Keratinocyte (primary cell): Measurements from ENCODE around the gene KCNH2. TPM values are rescaled to one million over a fixed set of nuclear protein-coding genes. Genes with fewer than 3 reads are reported as not detected.

Source experiments
- DNase-seq: peaks from one replicate; pipeline ENCODE4 v3.0.0-alpha.2; 2011; ENCODE audit warnings: low read depth, missing footprints, low spot score
- FAIRE-seq: peaks from 2 replicates; lab custom pipeline; 2011; peaks lifted over from hg19 to GRCh38; lab: Jason Lieb, UNC
- H2AFZ ChIP-seq: 2 replicates; pipeline ENCODE4 v1.6.0; 2012; ENCODE audit warnings: low read length, control low read depth, inconsistent platforms; ENCODE audit not compliant: control insufficient read depth
- H3K27ac ChIP-seq: 2 replicates; pipeline ENCODE4 v1.5.1; 2011; ENCODE audit warnings: low read length; ENCODE audit not compliant: control insufficient read depth, insufficient read depth
- H3K27me3 ChIP-seq: 3 replicates; pipeline ENCODE4 v1.6.0; 2011; ENCODE audit warnings: low read length; ENCODE audit not compliant: control insufficient read depth, insufficient read depth; ENCODE audit errors: extremely low read depth
- H3K36me3 ChIP-seq, 2 experiments: 2 replicates in 1 of 2; 3 replicates in 1 of 2; pipeline ENCODE4 v1.5.1; 2011; ENCODE audit warnings: low read length in 2 of 2, mild to moderate bottlenecking in 1 of 2; ENCODE audit not compliant: control insufficient read depth in 2 of 2, insufficient read depth in 2 of 2; ENCODE audit errors: extremely low read depth in 1 of 2
- H3K4me1 ChIP-seq: 3 replicates; pipeline ENCODE4 v1.5.1; 2011; ENCODE audit warnings: low read length; ENCODE audit not compliant: control insufficient read depth, insufficient read depth; ENCODE audit errors: extremely low read depth
- H3K4me2 ChIP-seq: 3 replicates; pipeline ENCODE4 v1.6.0; 2011; ENCODE audit warnings: low read depth, low read length; ENCODE audit not compliant: control insufficient read depth, insufficient read depth; ENCODE audit errors: extremely low read depth
- H3K4me3 ChIP-seq, 3 experiments: fragments of 200-600 bp in 1 of 3; sonication (generic) in 1 of 3; 2 replicates in 2 of 3; 3 replicates in 1 of 3; pipeline ENCODE4 v1.5.1; 2011 to 2016; ENCODE audit warnings: low read length in 3 of 3, mild to moderate bottlenecking in 3 of 3, control low read depth in 2 of 3, inconsistent platforms in 1 of 3, low read depth in 1 of 3, mixed read lengths in 1 of 3, mixed run types in 1 of 3, moderate library complexity in 1 of 3; ENCODE audit not compliant: control insufficient read depth in 2 of 3, insufficient read depth in 2 of 3; ENCODE audit errors: extremely low read depth in 1 of 3
- H3K79me2 ChIP-seq: 2 replicates; pipeline ENCODE4 v1.6.0; 2012; ENCODE audit warnings: low read length; ENCODE audit not compliant: control insufficient read depth, insufficient read depth
- H3K9ac ChIP-seq: 3 replicates; pipeline ENCODE4 v1.6.0; 2011; ENCODE audit warnings: low read length; ENCODE audit not compliant: control insufficient read depth, insufficient read depth; ENCODE audit errors: extremely low read depth
- H3K9me1 ChIP-seq: 3 replicates; pipeline ENCODE4 v1.6.0; 2011; ENCODE audit warnings: low read length; ENCODE audit not compliant: control insufficient read depth, insufficient read depth; ENCODE audit errors: extremely low read depth
- H3K9me3 ChIP-seq: 2 replicates; pipeline ENCODE4 v1.5.1; 2012; ENCODE audit warnings: low read depth, low read length; ENCODE audit not compliant: control insufficient read depth
- H4K20me1 ChIP-seq: 3 replicates; pipeline ENCODE4 v1.6.0; 2011; ENCODE audit warnings: low read length; ENCODE audit not compliant: control insufficient read depth, insufficient read depth; ENCODE audit errors: extremely low read depth
- EZH2 ChIP-seq: IDR thresholded peaks from one replicate; pipeline ENCODE4 v1.6.1; 2012; ENCODE audit warnings: inconsistent platforms, mild to moderate bottlenecking, low read length, moderate library complexity
- dilution Hi-C: fragments of 300-500 bp; cut with MboI; formaldehyde crosslinking; loops from one replicate; pipeline ENCODE4 v1.7.0; 2020; ENCODE audit warnings: low sequenced_read_pairs; ENCODE audit not compliant: extremely low pct_ligation_motif_present
- polyA plus RNA-seq, 5 experiments: library from polyadenylated mRNA; depleted of rRNA in 3 of 5; stranded (reverse) in 3 of 5; stranded (forward) in 1 of 5; unstranded in 1 of 5; fragments of >200 nt; gene quantifications; 1 replicate in 1 of 5; 2 replicates in 3 of 5; 3 replicates in 1 of 5; pipeline versions ENCODE4 v1.2.1 to v1.2.3, GENCODE V29; 2011 to 2012; ENCODE audit warnings: missing spikeins in 2 of 5, low read depth in 1 of 5, low replicate concordance in 1 of 5
- TF ChIP-seq, protein P1 (sequence below), 3 experiments: IDR thresholded peaks in 1 of 3; conservative IDR thresholded peaks in 1 of 3; optimal IDR thresholded peaks in 1 of 3; 2 replicates in 2 of 3; 3 replicates in 1 of 3; pipeline versions ENCODE3 to v1.5.1; 2011; ENCODE audit warnings: low read length in 3 of 3, mild to moderate bottlenecking in 3 of 3, moderate library complexity in 2 of 3, control low read depth in 1 of 3, inconsistent platforms in 1 of 3; ENCODE audit not compliant: insufficient read depth in 2 of 3; ENCODE audit errors: extremely low read depth in 1 of 3

Gene KCNH2
- polyA plus RNA-seq, 1 donor (not counting 4 experiments of a cell fraction or from before 2014, with no cell fraction given), result 0.03 TPM

DNA sequence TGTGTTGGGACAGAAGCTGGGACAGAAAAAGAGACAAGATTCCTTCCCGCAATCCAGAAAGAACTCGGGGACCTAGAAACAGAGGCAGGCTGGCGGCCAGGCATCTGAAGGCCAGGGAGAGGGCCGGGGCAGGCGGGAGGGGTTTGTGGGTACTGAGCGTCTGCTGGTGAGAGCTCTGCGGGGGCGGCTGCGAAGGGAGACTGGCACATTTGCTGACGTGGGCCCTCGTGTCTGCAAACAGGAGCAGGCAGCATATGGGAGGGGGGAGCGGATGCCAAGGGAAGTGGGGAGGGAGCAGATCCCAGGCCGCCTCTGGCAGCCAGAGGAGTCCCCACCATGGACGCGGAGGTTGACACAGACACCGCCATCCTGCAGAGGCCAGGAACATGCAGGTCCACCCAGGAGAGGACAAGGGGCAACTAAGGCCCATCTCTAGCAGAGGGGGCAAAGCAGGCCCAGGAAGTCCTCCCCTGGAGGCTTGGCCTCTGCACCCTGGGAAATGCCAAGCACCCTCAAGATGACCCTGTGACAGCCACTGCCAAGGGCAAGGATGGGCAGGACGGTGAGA is 32.2 kb downstream of the KCNH2 start:
- Histone ChIP-seq H3K27me3 (peaks cover 28% of the 10 kb centered on the region), H3K27ac (no peak overlapping the region)

DNA sequence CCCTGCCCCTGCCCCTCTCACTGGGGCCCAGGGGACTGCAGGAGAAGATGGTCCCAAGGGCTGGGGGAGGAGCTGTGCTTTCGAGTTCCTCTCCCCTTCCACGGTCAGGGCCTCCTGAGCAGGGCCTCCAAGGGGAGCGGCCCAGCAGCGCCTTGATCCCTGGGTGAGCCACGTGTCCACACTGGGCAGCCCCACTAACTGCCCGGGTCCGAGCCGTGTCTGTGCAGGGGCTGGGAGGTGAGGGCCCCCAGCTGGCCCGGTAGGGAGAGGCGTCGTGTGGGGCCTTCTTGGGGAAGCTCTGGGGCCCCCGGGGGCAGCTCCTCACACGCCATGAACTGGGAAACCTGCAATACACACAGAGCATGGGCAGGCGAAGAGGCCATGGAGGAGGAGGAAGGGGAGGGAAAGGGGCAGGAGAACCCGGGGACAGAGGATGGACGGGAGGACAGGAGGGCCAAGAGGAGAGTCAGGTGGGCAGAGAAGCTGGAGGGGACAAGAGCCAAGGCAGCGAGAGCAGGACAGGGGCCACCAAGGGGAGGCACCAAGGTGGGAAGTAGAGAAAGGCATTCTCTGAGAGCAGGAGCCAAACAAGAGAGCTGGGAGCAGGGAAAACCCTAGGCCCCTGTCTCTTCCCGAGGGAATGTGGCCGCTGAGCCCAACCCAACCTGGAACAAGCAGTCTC is 32.8 kb downstream of the KCNH2 start:
- FAIRE-seq, result no peak
- dilution Hi-C loops, result no loop called here
- H3K9me3 ChIP-seq, result no peaks in the 10 kb centered on the region
- H3K27me3 ChIP-seq, result peaks cover 28% of the 10 kb centered on the region
- H2AFZ ChIP-seq, result no peak overlapping the region
- H3K9ac ChIP-seq, result no peak overlapping the region
- no peaks in the 10 kb centered on the region for H4K20me1 ChIP-seq
- H3K4me1 ChIP-seq, result peaks cover 17% of the 10 kb centered on the region
- no peak overlapping the region for H3K4me3 ChIP-seq
- no peaks in the 10 kb centered on the region for H3K9me1 ChIP-seq
- no peaks in the 10 kb centered on the region for H3K36me3 ChIP-seq
- H3K79me2 ChIP-seq, result no peaks in the 10 kb centered on the region
- H3K27ac ChIP-seq, result no peak overlapping the region
- DNase-seq, result no peak
- H3K4me2 ChIP-seq, result no peak overlapping the region
- TF ChIP-seq, protein P1, sequence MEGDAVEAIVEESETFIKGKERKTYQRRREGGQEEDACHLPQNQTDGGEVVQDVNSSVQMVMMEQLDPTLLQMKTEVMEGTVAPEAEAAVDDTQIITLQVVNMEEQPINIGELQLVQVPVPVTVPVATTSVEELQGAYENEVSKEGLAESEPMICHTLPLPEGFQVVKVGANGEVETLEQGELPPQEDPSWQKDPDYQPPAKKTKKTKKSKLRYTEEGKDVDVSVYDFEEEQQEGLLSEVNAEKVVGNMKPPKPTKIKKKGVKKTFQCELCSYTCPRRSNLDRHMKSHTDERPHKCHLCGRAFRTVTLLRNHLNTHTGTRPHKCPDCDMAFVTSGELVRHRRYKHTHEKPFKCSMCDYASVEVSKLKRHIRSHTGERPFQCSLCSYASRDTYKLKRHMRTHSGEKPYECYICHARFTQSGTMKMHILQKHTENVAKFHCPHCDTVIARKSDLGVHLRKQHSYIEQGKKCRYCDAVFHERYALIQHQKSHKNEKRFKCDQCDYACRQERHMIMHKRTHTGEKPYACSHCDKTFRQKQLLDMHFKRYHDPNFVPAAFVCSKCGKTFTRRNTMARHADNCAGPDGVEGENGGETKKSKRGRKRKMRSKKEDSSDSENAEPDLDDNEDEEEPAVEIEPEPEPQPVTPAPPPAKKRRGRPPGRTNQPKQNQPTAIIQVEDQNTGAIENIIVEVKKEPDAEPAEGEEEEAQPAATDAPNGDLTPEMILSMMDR (optimal IDR thresholded peaks at IDR 0.05 in 1 of 3, IDR thresholded peaks at IDR 0.05 in 1 of 3, conservative IDR thresholded peaks at IDR 0.05 in 1 of 3; ENCODE audit: extremely low read depth in 1 of 3, insufficient read depth in 2 of 3, low read length in 3 of 3), result no peak
- no peak for TF ChIP-seq EZH2

More for the DNA sequence above, 32.2 kb downstream of the KCNH2 start:
- Histone ChIP-seq H2AFZ (no peak overlapping the region), H3K4me1 (peaks cover 17% of the 10 kb centered on the region), H3K4me2 (no peak overlapping the region), H3K79me2 (no peaks in the 10 kb centered on the region), H3K9me3 (no peaks in the 10 kb centered on the region), H3K4me3 (no peak overlapping the region), H3K36me3 (no peaks in the 10 kb centered on the region), H3K9ac (no peak overlapping the region), H4K20me1 (no peaks in the 10 kb centered on the region), H3K9me1 (no peaks in the 10 kb centered on the region)
- DNase-seq, result no peak
- dilution Hi-C loops, result no loop called here
- TF ChIP-seq, protein P1 (optimal IDR thresholded peaks at IDR 0.05 in 1 of 3, IDR thresholded peaks at IDR 0.05 in 1 of 3, conservative IDR thresholded peaks at IDR 0.05 in 1 of 3; ENCODE audit: extremely low read depth in 1 of 3, insufficient read depth in 2 of 3, low read length in 3 of 3), result no peak
- TF ChIP-seq EZH2, result no peak
- FAIRE-seq, result no peak
